Measurements from ENCODE around the gene EDRF1. TPM values are rescaled to one million over a fixed set of nuclear protein-coding genes. Genes with fewer than 3 reads are reported as not detected.

Gene EDRF1
- total and polyA plus RNA-seq, 2 of the 8 experiments (the other 6 are each of a cell fraction or from before 2014, with no cell fraction given): 19.9 to 37.8 TPM

DNA sequence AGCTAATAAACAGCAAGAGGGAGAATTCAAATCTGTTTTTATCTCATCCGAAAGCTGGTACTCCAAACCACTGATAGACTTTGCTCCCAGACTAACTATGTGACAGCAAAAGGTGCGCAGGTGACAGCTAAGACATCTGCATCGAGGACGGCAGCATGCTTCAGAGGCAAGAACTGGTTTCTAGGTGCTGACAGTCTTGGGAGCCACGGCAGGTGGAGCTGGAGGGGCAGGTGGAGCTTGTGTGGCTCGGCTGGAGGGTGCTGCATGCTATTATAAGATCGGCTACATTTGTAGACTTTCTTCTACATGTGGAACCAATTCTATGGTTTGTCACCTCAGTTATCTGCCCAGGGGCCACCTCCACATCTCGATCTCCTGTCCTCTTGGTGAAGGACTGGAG lies 77.9 kb downstream of the EDRF1 start:
- no peak overlapping the region for H3K23ac ChIP-seq (ENCODE audit: insufficient read length)
- 90% methylated on average over 8 of the region's 8 CpGs; no CpG with 5 or more reads in 1 of the 2 experiments for WGBS, 2 experiments (ENCODE audit: extremely low coverage in 1 of 2, insufficient coverage in 1 of 2, insufficient read length in 1 of 2, insufficient replicate concordance in 2 of 2, low coverage in 1 of 2, low lambda C conversion rate in 2 of 2, missing lambda C conversion rate in 1 of 2)
- FAIRE-seq (no peak), DNase-seq (ENCODE audit: low read depth in 1 of 2, low spot score in 2 of 2) (no peak)
- no peak overlapping the region for H3K56ac ChIP-seq (replicated peaks; ENCODE audit: insufficient read length, low read depth, low read length)
- H3K36me3 ChIP-seq (ENCODE audit: control insufficient read depth in 2 of 4, insufficient read depth in 4 of 4, low read length in 3 of 4): peaks cover 1 to 22% (median 6%) of the 10 kb centered on the region in 4 experiments; a peak in 7 of 8 replicates
- no peak overlapping the region for H2BK15ac ChIP-seq (ENCODE audit: low read length)
- H2BK20ac ChIP-seq (ENCODE audit: low read length): no peak overlapping the region
- POLR2A ChIA-PET (ENCODE audit: partially characterized antibody): interaction anchor here (0.6 to 1.7 kb wide), 4 partner anchors 9 to 837 kb away, joined by 3 to 5 read pairs (median 4); no protein-coding TSS in a partner anchor
- H3K4me2 ChIP-seq (ENCODE audit: insufficient read depth in 1 of 2, low read depth in 2 of 2, low read length in 2 of 2): no peak overlapping the region
- no peaks in the 10 kb centered on the region for H3K27me3 ChIP-seq (replicated peaks in 1 of 4; ENCODE audit: control insufficient read depth in 3 of 4, extremely low read depth in 1 of 4, insufficient read depth in 3 of 4, low read length in 3 of 4)
- no peak overlapping the region for H3K4me3 ChIP-seq (ENCODE audit: extremely low read depth in 1 of 4, insufficient read depth in 2 of 4, low read depth in 3 of 4, low read length in 4 of 4)
- no peak overlapping the region for H4K91ac ChIP-seq (replicated peaks; ENCODE audit: insufficient read length, low read length)
- no peak overlapping the region for H2AK5ac ChIP-seq (ENCODE audit: low read depth, low read length)
- H3K27ac ChIP-seq (ENCODE audit: low read depth, low read length): no peak overlapping the region
- H3K79me2 ChIP-seq (ENCODE audit: control insufficient read depth in 1 of 2, insufficient read depth in 2 of 2, low read length in 2 of 2): no peaks in the 10 kb centered on the region
- H2AFZ ChIP-seq (ENCODE audit: low read length): no peak overlapping the region
- no peaks in the 10 kb centered on the region for H3K79me1 ChIP-seq (ENCODE audit: low read depth, low read length)
- H3K18ac ChIP-seq (ENCODE audit: extremely low read depth, low read length): no peak overlapping the region
- peaks cover 2 to 4% of the 10 kb centered on the region in 2 experiments for H4K20me1 ChIP-seq (replicated peaks in 1 of 2; ENCODE audit: control insufficient read depth in 1 of 2, insufficient read depth in 2 of 2, low read length in 2 of 2)
- H4K5ac ChIP-seq (ENCODE audit: insufficient read length, low read depth, low read length): no peak overlapping the region
- H3K9me3 ChIP-seq (ENCODE audit: insufficient read depth in 2 of 2, low read depth in 1 of 2, low read length in 1 of 2): no peaks in the 10 kb centered on the region
- H2BK5ac ChIP-seq (ENCODE audit: low read depth, low read length): no peak overlapping the region
- H3K4me1 ChIP-seq (replicated peaks in 1 of 4; ENCODE audit: control insufficient read depth in 3 of 4, insufficient read depth in 4 of 4, low read length in 3 of 4): no peaks in the 10 kb centered on the region
- H4K8ac ChIP-seq (ENCODE audit: extremely low read depth, insufficient read depth, low read length): no peak overlapping the region; the same call in 1 of the 2 replicates
- no peak overlapping the region for H3K4ac ChIP-seq (replicated peaks; ENCODE audit: insufficient read length, low read depth, low read length)
- CTCF ChIA-PET (ENCODE audit: partially characterized antibody): interaction anchor here (1.1 to 1.7 kb wide), 2 partner anchors 9 to 13 kb away, joined by 3 to 6 read pairs; no protein-coding TSS in a partner anchor
- no peak overlapping the region for H3K14ac ChIP-seq (ENCODE audit: insufficient read length)
- no peak overlapping the region for H3K9ac ChIP-seq (replicated peaks in 1 of 4; ENCODE audit: extremely low read depth in 1 of 4, low read depth in 3 of 4, low read length in 3 of 4)
- TF ChIP-seq SIX5 (IDR thresholded peaks at IDR 0.05; ENCODE audit: low read depth, low read length) (no peak), GABPA (IDR thresholded peaks at IDR 0.05; ENCODE audit: borderline replicate concordance, insufficient read depth, low read length) (no peak), RXRA (IDR thresholded peaks at IDR 0.05; ENCODE audit: insufficient read depth, low read depth, low read length) (no peak), CBX5 (IDR thresholded peaks at IDR 0.05; ENCODE audit: low read depth, low read length) (no peak), RFX5 (IDR thresholded peaks at IDR 0.05; ENCODE audit: borderline replicate concordance, low read depth, low read length) (no peak), SRF (IDR thresholded peaks at IDR 0.05; ENCODE audit: low read depth, low read length) (no peak)
- H2BK12ac ChIP-seq (ENCODE audit: low read depth, low read length): no peak overlapping the region
- H2BK120ac ChIP-seq (replicated peaks; ENCODE audit: low read depth, low read length): no peak overlapping the region
- H3K23me2 ChIP-seq (ENCODE audit: low read depth, low read length): no peaks in the 10 kb centered on the region
